Measurements from ENCODE around the gene EGFL6. TPM values are rescaled to one million over a fixed set of nuclear protein-coding genes. Genes with fewer than 3 reads are reported as not detected.
A peak's percentile ranks its signal among the peaks of the same experiment; 100 is the strongest.
"Not testable (repeated sequence)": the region's sequence is repeated elsewhere in the genome, so short reads cannot be mapped to it uniquely, and the experiment has no call there.

EGFL6 gene
- polyA plus RNA-seq, 2 of the 4 experiments (the other 2 are of a cell fraction) = not detected

DNA sequence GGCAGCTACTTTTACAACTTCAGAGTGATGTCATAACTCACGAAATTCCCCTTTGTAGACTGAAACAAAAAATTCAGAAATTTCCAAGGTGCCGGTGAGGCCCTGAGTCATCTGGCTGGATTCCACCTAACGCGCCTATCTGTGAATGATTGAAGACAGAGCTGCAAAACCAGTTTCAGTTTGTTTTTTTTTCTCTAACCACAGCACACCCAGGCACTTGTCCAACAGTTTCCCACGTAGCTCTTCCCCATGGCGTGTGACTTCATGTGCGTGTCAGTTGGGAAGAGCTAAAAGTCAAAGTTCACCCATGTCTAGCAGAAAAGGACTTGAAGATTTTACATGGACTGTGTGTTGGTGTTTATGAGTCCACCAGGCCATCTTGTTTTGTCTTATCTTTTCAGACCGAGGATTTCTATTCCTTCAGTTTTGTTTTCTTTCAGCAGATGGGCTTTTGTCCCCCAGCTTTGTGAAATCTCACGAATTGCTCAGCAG lies 99.9 kb downstream of the EGFL6 start (continued):
- TF ChIP-seq PBX3 (IDR thresholded peaks at IDR 0.05) (no peak), BHLHE40 (IDR thresholded peaks at IDR 0.05; ENCODE audit: low read depth, low read length) (no peak), NFE2L2 (conservative IDR thresholded peaks at IDR 0.05; ENCODE audit: low read length) (no peak), SMC3 (IDR thresholded peaks at IDR 0.05) (no peak), EP300 (IDR thresholded peaks at IDR 0.05) (peak in 1 of 2 experiments; percentile 75; a peak in 1 of 5 replicates)

- WGBS (ENCODE audit: missing lambda C conversion rate) = 93% methylated on average over 8 of the region's 8 CpGs
- CTCF ChIA-PET = interaction anchor here (0.7 to 1.3 kb wide), 3 partner anchors 11 to 78 kb away, joined by 3 to 4 read pairs (median 3); no protein-coding TSS in a partner anchor
- not testable (repeated sequence) for FAIRE-seq; H3K9me3 ChIP-seq; DNase-seq (ENCODE audit: low read depth in 1 of 2, low spot score in 1 of 2); H3K4me3 ChIP-seq; ATAC-seq
- POLR2A ChIA-PET = interaction anchor here (1.0 to 1.3 kb wide), 5 partner anchors 11 to 360 kb away, joined by 4 to 11 read pairs (median 7); partner anchors contain the start of genes GEMIN8, OFD1, RAB9A and TCEANC
- Histone ChIP-seq H3K27ac (peak overlapping the region; percentile 65 to 82), H3K4me1 (peaks cover 15% of the 10 kb centered on the region), H3K4me2 (peak overlapping the region; percentile 63)
These were observed 100.4 kb downstream of the EGFL6 start for GRCh38 chrX:13669755-13670154.

- H3K4me3 ChIP-seq = no peak overlapping the region
- no peak for DNase-seq (ENCODE audit: low read depth in 1 of 2, low spot score in 1 of 2)
- peaks cover 15% of the 10 kb centered on the region for H3K4me1 ChIP-seq
- CTCF ChIA-PET = interaction anchor here (1.2 kb wide), 1 partner anchor 18 kb away, joined by 3 read pairs; no protein-coding TSS in a partner anchor
- WGBS (ENCODE audit: missing lambda C conversion rate) = 96% methylated on average over 5 of the region's 5 CpGs
- H3K27ac ChIP-seq = peak overlapping the region; percentile 65 to 82; a peak in 3 of 6 replicates
- H3K9me3 ChIP-seq = no peaks in the 10 kb centered on the region
- no peak for FAIRE-seq
- POLR2A ChIA-PET = no interaction called here
- TF ChIP-seq HOXB5 (CRISPR knock-in tag; IDR thresholded peaks at IDR 0.05) (no peak), POLR2A (IDR thresholded peaks at IDR 0.05; ENCODE audit: low read length) (no peak), TP53 (CRISPR knock-in tag; IDR thresholded peaks at IDR 0.05) (no peak), GATA3 (IDR thresholded peaks at IDR 0.05; ENCODE audit: borderline replicate concordance) (no peak), HEYL (CRISPR knock-in tag; IDR thresholded peaks at IDR 0.05) (no peak), MYC (IDR thresholded peaks at IDR 0.05; ENCODE audit: borderline replicate concordance, low read length) (no peak)
- TF ChIP-seq, protein P1, sequence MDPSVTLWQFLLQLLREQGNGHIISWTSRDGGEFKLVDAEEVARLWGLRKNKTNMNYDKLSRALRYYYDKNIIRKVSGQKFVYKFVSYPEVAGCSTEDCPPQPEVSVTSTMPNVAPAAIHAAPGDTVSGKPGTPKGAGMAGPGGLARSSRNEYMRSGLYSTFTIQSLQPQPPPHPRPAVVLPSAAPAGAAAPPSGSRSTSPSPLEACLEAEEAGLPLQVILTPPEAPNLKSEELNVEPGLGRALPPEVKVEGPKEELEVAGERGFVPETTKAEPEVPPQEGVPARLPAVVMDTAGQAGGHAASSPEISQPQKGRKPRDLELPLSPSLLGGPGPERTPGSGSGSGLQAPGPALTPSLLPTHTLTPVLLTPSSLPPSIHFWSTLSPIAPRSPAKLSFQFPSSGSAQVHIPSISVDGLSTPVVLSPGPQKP (IDR thresholded peaks at IDR 0.05; ENCODE audit: low read depth, low read length) = no peak
- H3K4me2 ChIP-seq = no peak overlapping the region
- ATAC-seq = no peak
These were observed 100.8 kb downstream of the EGFL6 start for GRCh38 chrX:13670197-13670596.

DNA sequence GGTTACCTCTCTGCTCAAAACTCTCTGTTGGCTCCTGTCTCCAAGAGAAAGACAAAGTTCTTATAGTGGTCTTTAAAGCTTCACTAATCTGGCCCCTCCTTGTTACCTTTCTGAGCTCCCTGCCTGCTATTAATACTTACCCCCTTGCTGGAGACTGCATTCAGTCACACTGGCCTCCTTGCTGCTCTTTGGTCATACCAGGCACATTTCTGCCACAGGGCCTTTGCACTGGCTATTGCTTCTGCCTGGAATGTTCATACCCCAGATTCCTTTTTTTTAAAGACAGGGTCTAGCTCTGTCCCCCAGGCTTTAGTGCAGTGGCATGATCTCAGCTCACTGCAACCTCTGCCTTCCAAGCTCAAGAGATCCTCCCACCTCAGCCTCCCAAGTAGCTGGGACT lies 103.6 kb downstream of the EGFL6 start:
- CTCF ChIA-PET = interaction anchor here (0.8 to 1.0 kb wide), 2 partner anchors 47 to 77 kb away, joined by 3 read pairs; no protein-coding TSS in a partner anchor
- DNase-seq (ENCODE audit: low read depth in 1 of 2, low spot score in 1 of 2) = no peak
- Histone ChIP-seq H3K4me3 (no peak overlapping the region), H3K27ac (no peak overlapping the region), H3K4me1 (peaks cover 11% of the 10 kb centered on the region), H3K9me3 (no peaks in the 10 kb centered on the region), H3K4me2 (no peak overlapping the region)
- ATAC-seq = no peak
- no peak for TF ChIP-seq FOXS1 (CRISPR knock-in tag; IDR thresholded peaks at IDR 0.05)
- no peak for TF ChIP-seq USF2 (IDR thresholded peaks at IDR 0.05)
- TF ChIP-seq HDAC2 (IDR thresholded peaks at IDR 0.05) = no peak
- TF ChIP-seq EHMT2 (IDR thresholded peaks at IDR 0.05; ENCODE audit: low read depth) = no peak
- no peak for TF ChIP-seq TFCP2L1 (CRISPR knock-in tag; IDR thresholded peaks at IDR 0.05)
- no peak for TF ChIP-seq POLR2AphosphoS2 (conservative IDR thresholded peaks at IDR 0.05; ENCODE audit: low read length)
- no peak for TF ChIP-seq PHF8 (IDR thresholded peaks at IDR 0.05; ENCODE audit: borderline replicate concordance, low read depth)
- TF ChIP-seq ZFP36 (IDR thresholded peaks at IDR 0.05; ENCODE audit: borderline replicate concordance, partially characterized antibody) = no peak
- no peak for TF ChIP-seq POLR2A (IDR thresholded peaks at IDR 0.05; ENCODE audit: low read length)
- no peak for FAIRE-seq
- POLR2A ChIA-PET = no interaction called here
